Activated naive CD8-positive, alpha-beta T cell treated with anti-CD3 and anti-CD28 coated beads, Interleukin-2, amount 50 U/mL, for 16 hours (primary cell): ENCODE measurements around the gene CD160.
"Not testable (repeated sequence)": the region's sequence is repeated elsewhere in the genome, so short reads cannot be mapped to it uniquely, and the experiment has no call there.

Experiments used
- DNase-seq: peaks from one replicate; pipeline ENCODE4 v3.0.0-alpha.2; 2020; ENCODE audit warnings: low read depth, low spot score

Gene CD160

GRCh38 chr1:145719230-145720079 is at the start of gene CD160:
Gene CD160 (plus strand): TSS chr1:145719499. CDS start chr1:145728328, 8,829 bp downstream.
- DNase-seq: no peak

DNA sequence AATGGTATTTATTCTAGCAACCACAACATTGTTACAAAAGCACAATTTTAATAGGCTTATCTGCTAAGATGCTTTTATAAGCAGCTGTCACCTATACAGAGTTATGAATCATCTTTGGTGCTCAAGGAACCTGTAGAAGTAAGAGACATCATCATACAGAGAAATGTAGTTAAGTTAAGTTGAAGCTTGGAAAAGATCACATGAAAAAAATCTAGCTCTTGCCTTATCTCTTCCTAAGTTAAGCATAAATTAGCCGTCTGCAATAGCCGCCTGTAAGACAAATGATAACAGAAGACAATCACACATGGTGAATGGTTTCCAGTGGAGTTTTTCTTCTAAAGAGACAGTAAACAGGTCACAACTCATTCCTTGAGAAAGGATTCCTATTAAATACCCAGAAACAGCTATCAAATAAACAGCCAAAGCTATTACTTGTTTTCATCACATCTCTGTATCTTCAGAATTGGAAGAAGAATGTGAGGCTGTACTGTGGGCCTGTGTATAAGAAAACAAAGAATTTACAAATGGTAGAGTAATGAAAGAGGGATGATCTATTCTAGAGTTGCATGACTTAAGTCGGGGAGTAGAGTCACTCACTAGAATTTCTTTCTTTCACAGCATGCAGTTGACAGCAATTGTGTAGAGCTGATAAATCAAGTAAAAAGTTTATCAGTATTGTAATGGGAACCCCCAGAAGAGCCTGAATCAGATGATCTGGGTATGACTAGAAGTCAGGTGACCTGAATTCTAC is 48.1 kb upstream of the CD160 start:
- not testable (repeated sequence) for DNase-seq

GRCh38 chr1:145673217-145673616 is 46.1 kb upstream of the CD160 start:
- DNase-seq: not testable (repeated sequence)

- not testable (repeated sequence) for DNase-seq
Measured at GRCh38 chr1:145684858-145685257, 34.4 kb upstream of the CD160 start.

DNA sequence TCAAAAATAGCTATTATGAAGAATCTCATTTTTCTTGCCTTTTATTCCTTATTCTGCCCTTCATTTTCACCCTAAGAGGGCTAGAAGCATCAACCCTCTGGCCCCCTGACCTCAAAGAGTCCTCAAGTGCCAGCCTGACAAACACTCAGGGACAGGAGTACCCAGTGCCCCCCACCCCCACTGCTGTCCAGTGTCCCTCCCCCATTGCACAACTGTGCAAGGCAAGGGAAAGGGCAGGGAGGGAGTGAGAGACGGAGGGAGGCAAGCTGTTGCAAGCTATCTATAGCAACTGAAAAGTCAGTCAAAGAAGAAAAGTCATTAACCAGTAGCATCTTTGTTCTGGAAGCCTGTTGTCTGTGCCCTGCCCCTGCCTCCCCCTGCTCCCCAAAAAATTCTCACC is 33.2 kb upstream of the CD160 start:
- DNase-seq: not testable (repeated sequence)

- DNase-seq: no peak
Measured at GRCh38 chr1:145688328-145688727, 31.0 kb upstream of the CD160 start.

DNA sequence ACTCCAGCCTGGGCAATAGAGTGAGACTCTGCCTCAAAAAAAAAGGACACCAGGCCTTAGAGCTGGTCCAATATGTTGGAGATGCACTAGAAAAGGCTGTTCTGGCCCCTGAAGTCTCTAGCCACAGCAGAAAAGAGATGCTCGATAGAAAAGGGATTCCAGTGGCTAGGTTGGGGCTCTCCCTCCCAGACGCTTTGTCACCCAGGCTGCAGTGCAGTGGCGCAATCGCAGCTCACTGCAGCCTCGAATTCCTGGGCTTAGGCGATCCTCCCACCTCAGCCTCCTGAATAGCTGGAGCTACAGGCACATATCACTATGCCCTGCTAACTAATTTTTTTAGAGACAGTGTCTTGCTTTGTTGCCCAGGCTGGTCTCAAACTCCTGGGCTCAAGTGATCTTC is 30.4 kb upstream of the CD160 start:
- DNase-seq: no peak

DNA sequence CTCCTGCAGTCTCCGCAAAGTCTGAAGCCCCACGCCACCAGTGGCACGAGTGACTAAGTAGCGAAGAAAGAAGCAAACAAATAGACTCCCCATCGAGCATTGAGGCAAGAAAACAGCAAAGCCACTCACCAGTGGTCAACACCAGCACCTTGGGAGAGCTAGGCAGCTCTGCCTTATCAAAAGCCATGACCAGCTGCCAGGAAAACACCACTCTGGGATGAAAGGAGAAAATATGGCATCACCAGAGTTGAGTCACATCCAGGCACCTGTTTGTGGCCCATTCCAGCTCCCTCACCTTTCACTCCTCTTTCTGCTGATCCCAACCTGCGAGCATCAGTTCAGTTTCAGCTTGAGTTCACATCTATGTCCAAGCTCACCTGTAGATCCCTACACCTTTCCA is 29.4 kb upstream of the CD160 start:
- no peak for DNase-seq

GRCh38 chr1:145690587-145691558 is 28.4 kb upstream of the CD160 start:
- DNase-seq: peak; percentile 1

DNA sequence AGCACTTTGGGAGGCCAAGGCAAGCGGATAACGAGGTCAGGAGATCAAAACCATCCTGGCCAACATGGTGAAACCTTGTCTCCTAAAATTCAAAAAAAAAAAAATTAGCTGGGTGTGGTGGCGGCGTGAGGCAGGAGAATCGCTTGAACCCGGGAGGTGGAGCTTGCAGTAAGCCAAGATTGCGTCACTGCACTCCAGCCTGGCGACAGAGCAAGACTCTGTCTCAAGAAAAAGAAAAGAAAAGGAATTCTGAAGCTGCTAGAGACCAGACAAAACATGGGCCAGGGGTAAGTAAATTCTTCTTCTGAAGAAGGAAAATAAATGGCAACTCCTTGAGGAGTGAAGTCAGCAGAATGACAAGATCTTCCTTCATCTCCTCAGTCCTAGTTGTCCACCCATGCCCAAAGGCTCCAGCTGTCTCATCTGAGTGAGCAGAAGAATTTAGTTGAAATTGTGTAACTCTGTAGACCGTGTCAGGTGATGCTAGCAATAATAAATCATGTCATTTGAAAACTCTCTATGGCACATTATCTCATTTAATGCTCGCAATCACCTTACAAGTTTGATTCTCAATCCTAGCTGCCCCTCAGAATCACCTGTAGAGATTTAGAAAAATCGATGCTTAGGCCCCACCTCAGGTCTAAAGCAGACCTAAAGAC is 26.4 kb upstream of the CD160 start:
- no peak for DNase-seq

GRCh38 chr1:145695821-145696629 is 23.3 kb upstream of the CD160 start:
- DNase-seq: no peak

GRCh38 chr1:145696630-145696960 is 22.7 kb upstream of the CD160 start:
- no peak for DNase-seq

GRCh38 chr1:145701306-145701862 is 17.9 kb upstream of the CD160 start:
- DNase-seq: no peak

- DNase-seq: no peak
Measured at GRCh38 chr1:145702052-145702451, 17.2 kb upstream of the CD160 start.

GRCh38 chr1:145702826-145703225 is 16.5 kb upstream of the CD160 start:
- no peak for DNase-seq

DNA sequence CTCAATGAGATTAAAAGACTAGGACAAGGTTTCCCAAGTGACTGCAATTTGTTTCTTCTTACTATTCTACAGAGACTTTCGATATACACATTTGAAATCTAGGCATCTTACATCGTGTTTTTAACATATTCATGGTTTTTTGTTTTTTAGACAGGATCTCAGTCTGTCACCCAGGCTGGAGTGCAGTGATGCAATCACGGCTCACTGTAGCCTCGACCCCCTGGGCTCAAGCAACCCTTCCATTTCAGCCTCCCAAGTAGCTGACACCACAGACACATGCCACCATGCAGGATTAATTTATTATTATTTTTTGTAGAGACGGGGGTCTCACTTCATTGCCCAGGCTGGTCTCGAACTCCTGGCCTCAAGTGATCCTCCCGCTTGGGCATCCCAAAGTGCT is 13.7 kb upstream of the CD160 start:
- DNase-seq: no peak

- no peak for DNase-seq
Measured at GRCh38 chr1:145706086-145706664, 13.1 kb upstream of the CD160 start.

DNA sequence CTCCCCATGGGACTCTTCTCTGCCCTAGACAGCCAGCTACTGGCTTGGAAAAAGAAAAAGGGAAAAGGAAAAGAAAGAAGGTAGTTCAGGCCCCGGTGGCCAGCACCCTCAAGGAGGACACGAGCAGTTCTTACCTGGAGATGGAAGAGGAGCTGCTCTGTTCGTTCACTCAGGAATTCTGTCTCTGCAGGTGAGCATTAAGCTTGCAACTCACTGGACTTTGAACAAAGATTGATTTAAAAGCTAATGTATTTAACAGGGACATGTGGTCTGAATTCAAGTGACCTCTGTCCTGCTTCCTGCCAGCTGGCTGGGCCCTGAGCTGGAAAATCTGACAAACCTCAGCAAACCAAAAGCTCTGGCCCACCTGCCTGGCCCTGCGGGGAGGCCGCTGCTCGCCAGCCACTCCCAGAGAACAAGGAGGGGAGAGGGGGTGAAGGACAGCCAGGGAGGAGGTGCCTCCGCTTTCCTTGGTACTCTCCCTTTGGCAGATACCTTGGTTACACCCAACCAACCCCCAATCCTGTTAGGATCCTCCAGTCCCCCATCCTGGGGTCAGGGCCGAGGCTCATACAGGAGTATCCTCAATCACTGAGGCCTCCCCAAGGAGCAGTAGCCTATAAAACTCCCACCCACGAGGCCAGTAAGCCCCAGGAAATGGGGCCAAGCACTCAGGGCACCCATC is 12.0 kb upstream of the CD160 start, which contains the start of gene PDZK1:
Gene PDZK1 (minus strand): TSS at position 186 of the 685 bp plus-strand sequence. CDS start 19,347 bp downstream, outside the sequence.
- DNase-seq: no peak

DNA sequence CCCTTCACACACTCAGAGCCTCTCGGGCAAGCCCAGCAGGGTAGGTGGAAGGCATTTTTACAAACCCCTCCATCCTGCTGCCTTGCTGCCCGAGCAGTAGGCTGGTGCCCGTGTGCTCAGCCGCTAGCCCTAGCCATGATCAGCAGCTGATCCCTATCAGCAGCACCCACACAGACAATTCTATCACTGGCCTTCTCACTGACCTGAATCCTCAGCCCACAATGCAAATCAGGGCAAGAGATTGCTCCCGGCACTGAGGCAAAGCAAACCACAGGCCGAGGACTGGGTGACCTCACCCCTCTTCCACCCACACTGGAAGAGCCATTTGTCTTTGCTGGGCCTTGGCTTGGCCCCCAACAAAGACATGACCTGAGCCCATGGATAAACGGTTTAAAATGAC is 11.2 kb upstream of the CD160 start:
- no peak for DNase-seq
